CD4-positive, alpha-beta T cell treated with Interferon gamma for 1 hour (primary cell): Measurements from ENCODE around the gene SH3RF1.

Source experiments
- DNase-seq: peaks from one replicate; pipeline ENCODE4 v3.0.0-alpha.2; 2020

Gene SH3RF1

DNA sequence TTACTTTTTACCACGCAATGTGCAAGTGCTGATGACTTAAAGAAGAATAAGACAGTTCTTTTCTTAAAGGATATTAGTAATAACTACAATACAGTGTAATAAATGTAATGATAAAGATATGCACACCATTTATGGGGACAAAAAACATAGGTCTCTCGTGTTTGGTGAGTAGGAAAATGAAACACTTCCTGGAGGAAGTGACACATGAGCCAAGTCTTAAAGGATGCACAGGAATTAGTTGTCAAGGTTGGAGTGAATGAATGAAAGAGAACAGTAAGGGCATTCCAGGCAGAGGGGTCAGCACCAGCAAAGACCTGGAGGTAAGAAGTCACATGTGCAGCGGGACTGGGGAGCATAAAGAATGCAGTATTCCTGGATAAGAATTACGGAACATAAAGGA, 112.7 kb downstream of the SH3RF1 start:
- no peak for DNase-seq

DNA sequence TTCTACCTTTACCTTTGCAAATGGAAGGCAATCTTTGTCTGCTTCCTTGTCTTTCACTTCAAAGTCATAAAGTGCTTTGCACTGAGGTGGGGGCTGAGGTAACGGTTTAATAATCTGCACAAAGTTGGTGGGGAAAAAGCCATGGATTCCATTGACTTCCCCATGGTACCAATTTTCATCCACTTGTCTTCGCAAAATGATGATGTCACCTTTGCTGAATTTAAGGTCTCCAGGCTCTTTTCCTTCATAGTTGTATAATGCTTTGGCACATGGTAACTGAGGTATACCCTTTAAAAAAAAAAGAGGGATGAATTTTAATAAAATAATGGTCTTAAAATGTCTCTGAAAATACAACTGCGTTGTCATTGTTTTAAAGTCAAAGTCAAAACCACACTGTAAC, 114.4 kb downstream of the SH3RF1 start:
- no peak for DNase-seq

- DNase-seq: no peak
These were observed 116.6 kb downstream of the SH3RF1 start for GRCh38 chr4:169154121-169154520.

- DNase-seq: no peak
These were observed 117.2 kb downstream of the SH3RF1 start for GRCh38 chr4:169153481-169154087.

GRCh38 chr4:169152899-169153298, 117.9 kb downstream of the SH3RF1 start:
- DNase-seq: no peak

DNA sequence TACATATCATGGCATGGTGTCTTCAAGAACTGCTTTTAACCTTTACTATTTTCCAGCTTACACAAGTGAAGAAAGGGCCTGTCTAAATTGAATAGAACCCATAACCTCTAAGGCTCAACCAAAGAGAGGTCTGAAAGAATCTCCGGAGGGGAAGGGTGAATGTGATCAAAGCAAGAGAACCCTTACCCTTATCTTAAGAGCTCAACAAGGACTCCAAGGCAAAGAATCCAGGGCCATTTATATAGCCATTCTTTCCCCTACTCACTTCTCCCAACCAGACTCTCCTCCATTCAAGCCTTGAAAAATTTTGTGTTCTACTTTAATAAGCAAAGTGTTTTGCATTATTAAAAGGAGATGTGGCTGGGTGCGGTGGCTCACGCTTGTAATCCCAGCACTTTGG, 118.7 kb downstream of the SH3RF1 start:
- no peak for DNase-seq

- no peak for DNase-seq
These were observed 119.1 kb downstream of the SH3RF1 start for GRCh38 chr4:169151671-169152070.

GRCh38 chr4:169150806-169151205, 120.0 kb downstream of the SH3RF1 start:
- no peak for DNase-seq

DNA sequence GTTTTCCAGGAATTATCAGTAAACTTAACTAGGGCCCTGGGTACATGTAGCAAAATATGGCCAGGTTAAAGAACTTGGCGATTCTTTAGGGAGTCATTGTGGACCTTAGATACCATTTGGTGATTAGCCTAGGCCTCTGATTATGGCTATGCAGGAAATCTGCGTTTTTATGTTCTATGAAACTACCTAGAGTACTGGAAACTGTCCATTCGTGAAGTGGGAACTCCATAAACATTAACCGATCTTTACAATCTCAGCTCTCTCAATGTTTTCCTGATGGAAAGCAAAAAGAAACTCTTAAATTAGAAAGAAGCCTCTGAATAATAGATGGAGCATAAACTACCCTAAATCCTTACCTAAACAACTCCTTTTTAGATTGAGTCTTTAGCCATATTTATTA, 121.9 kb downstream of the SH3RF1 start:
- DNase-seq: no peak

DNA sequence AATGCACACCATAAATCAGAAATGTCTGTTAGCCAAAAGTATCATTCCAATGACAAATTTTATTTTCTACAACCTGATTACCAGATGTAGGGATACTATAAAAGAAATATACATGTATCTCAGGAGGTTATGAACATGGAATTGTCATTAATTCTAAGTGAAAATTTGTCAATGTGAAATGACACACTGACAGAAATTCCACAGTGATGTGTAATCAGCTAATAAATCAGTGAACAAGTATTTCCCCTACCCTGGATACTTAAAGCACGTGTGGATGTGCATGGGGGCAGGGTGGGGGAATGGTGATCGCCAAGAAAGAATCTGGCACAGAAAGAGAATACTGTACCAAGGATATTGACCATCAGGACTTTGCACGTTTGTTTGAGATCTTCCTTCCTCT, 123.6 kb downstream of the SH3RF1 start:
- DNase-seq: no peak

DNA sequence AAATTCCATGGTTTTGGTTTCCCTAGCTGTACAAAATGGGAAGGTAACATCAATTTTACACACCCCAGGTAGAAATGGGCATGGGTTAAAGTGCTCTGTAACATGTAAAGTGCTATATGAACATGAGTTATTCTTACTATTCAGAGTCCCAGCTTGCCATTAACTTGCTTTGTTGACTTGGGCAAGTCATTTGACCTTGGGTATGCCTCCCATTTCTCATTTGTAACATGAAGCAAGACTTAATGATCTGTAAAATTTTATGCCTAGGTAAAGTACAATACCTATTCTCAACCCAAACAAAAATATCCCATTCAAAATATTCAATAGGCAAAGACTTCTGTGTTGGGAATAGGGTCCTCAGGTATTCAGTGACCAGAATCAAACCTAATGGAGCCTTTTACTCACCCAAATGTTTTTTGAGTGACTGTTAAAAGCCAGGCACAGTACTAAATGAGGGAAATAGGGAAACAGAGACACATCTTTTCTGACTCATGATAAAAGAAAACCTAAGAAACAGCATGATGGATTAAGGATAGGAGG, 126.6 kb downstream of the SH3RF1 start:
- no peak for DNase-seq

- DNase-seq: no peak
These were observed 127.4 kb downstream of the SH3RF1 start for GRCh38 chr4:169143335-169143734.

- DNase-seq: no peak
These were observed 127.8 kb downstream of the SH3RF1 start for GRCh38 chr4:169142906-169143305.

GRCh38 chr4:169142391-169142790, 128.4 kb downstream of the SH3RF1 start:
- no peak for DNase-seq

GRCh38 chr4:169139021-169139420, 131.7 kb downstream of the SH3RF1 start:
- no peak for DNase-seq

GRCh38 chr4:169137558-169137920, 133.2 kb downstream of the SH3RF1 start:
- DNase-seq: no peak

- DNase-seq: no peak
These were observed 133.8 kb downstream of the SH3RF1 start for GRCh38 chr4:169136796-169137557.

GRCh38 chr4:169136330-169136729, 134.4 kb downstream of the SH3RF1 start:
- no peak for DNase-seq

DNA sequence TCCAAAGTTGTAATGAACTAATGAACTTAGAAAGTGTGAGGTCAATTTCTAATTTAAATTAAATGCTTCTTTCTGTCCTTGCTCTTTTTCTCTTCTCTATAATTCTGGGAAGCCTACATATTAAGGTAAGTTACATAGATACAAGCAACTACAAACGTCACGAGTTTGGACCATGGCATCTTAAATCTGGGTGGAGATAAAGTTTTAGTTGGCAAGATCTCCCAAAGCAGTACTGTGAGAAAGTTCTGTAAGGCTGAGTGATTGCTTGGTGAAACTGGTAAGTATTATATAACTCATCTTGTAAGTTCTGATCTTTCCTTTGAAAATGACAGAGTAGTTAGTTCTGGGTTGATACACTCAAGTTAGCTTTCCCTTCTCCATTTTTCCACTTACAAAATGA, 135.0 kb downstream of the SH3RF1 start:
- DNase-seq: no peak

GRCh38 chr4:169133932-169134331, 136.8 kb downstream of the SH3RF1 start:
- no peak for DNase-seq

DNA sequence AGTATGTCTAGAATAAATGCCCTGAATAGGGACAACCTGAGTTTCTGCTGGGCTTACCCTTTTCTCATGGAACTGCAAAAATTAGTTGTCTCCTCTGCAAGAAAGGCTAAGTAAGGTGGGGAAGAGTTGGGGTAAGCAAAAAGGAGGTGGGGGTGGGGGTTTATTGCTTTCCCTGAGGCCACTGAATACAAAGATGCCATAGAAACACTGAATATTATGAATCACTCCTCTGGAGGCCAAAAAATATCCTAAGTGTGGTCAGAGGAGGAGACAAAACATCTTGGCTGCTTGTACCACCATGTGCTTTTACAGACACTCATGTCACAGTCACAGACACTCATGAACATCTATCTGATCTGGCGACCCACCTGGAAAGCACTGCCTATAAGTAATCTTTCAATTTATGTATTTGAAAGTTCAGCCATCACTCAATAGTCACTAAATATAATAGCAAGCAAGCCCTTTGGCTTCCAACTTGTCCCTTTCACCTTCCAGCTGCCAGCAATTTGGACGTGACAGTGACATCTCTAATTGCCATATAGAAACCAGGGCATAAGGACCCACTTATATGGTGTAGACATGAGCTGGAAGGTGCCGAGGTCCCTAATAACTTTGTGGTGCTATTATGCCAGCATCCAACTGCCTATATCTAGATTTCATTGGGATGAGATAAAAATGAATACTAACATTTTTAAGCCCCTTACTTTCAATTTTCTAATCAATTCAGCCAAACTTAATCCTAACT, 138.0 kb downstream of the SH3RF1 start:
- no peak for DNase-seq

DNA sequence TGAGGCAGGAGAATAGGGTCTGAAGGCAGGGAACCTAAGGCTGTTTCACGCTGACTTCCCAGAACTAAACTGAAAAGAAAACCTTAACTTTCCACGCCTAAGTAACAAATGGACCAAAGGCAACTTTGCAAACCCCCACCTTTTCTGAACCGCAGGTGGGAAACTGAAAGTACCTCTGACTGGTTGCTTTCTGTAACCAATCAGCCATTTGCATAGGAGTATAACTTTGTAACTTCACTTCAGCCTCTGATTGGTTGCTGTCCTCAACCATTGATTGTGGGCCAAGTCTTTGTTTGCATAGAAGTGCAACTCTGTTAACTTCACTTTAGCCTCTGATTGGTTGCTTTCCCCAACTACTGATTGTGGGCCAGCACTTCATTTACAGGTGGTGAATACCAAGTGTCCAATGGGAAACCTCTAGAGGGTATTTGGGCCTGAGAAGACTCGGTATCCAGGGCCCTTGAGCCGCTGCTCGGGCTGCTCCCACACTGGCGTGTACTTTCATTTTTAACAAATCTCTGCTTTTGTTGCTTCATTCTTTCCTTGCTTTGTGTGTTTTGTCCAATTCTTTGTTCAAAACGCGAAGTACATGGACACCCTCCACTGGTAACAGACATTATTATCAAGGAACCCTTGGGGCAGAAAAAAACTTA, 139.1 kb downstream of the SH3RF1 start:
- no peak for DNase-seq

GRCh38 chr4:169128902-169129301, 141.9 kb downstream of the SH3RF1 start:
- no peak for DNase-seq
